ENCODE data around the gene FAM229B. TPM values are rescaled to one million over a fixed set of nuclear protein-coding genes. Genes with fewer than 3 reads are reported as not detected.
"Not testable (repeated sequence)": the region's sequence is repeated elsewhere in the genome, so short reads cannot be mapped to it uniquely, and the experiment has no call there.

Gene FAM229B
- total RNA-seq, 2 donors from 2014 or later = 3.3 to 6.6 TPM

DNA sequence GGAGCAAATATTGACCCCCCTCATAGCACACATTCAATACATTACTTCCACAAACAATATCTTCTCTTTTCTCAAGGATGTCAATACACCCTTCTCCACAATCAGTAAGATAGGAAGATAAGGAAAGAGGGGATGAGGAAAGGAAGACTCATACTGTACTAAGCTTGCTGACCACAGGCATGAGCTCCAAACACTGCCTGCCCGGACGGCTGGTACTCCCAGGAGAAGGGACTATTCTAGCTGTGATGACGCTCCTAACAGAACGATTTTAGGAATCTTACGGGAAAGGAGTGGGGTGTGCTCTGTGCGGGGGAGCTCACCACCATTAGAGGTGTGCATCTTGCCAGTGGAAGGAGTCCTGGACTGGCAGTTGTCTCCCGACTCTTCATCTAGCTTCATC is 37.4 kb upstream of the FAM229B start:
- no peak overlapping the region for H3K4me3 Mint-ChIP-seq
- no peaks in the 10 kb centered on the region for H3K36me3 Mint-ChIP-seq (ENCODE audit: insufficient read depth in 2 of 2)
- ATAC-seq (replicated peaks in 1 of 2) (no peak), DNase-seq (no peak)
- H3K4me1 Mint-ChIP-seq (ENCODE audit: low read depth) = peaks cover 12% of the 10 kb centered on the region
- H3K27me3 Mint-ChIP-seq (ENCODE audit: low read depth) = no peaks in the 10 kb centered on the region
- H3K27ac Mint-ChIP-seq = no peak overlapping the region
- no peaks in the 10 kb centered on the region for H3K9me3 Mint-ChIP-seq

DNA sequence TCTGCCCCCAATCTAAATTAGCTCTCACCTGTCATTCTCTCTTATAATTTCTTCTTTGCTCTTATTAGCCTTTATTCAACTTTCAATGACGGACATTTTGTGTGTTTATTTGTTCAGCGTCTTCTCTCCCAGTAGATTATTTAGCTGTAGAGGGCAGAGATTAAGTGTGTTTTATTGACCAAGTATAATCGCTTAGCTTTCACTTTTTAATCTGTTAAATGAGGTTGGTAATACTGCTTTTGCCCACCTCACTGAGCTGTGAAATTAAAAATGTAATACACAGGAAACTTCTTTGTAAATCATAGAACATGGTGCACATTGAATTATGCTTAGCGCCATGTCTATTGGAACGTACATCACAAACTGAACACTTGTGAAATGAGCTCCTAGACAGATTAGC is 37.0 kb upstream of the FAM229B start:
- DNase-seq (no peak), ATAC-seq (replicated peaks in 1 of 2) (no peak)
- Mint-ChIP-seq H3K27me3 (ENCODE audit: low read depth) (no peaks in the 10 kb centered on the region), H3K4me1 (ENCODE audit: low read depth) (peaks cover 11% of the 10 kb centered on the region), H3K36me3 (ENCODE audit: insufficient read depth in 2 of 2) (no peaks in the 10 kb centered on the region), H3K27ac (no peak overlapping the region), H3K4me3 (no peak overlapping the region), H3K9me3 (no peaks in the 10 kb centered on the region)

DNA sequence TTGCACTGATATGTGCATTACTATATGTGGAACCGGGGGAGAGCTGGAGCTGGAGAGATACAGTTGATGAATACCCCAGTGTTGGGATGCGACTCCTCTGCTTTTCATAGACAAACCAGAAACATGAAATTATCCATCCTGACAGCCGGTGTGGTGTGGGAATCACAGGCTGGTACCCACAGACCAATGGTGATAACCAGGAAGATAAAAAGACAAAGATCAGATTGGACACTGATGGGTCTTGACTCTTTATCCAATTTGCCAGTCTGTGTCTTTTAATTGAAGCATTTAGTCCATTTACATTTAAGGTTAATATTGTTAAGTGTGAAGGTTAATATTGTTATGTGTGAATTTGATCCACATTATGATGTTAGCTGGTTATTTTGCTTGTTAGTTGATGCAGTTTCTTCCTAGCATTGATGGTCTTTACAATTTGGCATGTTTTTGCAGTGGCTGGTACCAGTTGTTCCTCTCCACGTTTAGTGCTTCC is 36.1 kb upstream of the FAM229B start:
- not testable (repeated sequence) for ATAC-seq (replicated peaks in 1 of 2); H3K27ac Mint-ChIP-seq; H3K9me3 Mint-ChIP-seq

DNA sequence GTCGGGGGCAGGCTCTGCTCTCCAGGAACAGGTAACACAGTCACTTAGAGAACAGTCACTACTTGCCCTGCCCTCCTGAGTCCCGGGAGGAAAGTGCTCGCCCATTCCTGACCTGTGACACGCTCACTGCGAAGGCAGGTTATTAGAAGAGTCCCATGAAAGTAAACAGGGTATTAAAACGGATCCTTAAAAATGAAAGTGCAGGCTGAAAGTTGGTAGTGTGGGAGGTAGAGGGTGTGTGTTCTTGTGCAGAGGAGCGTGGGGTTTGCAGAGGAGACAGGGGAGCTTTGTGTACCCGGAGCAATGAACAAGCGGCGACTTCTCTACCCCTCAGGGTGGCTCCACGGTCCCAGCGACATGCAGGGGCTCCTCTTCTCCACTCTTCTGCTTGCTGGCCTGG is 33.4 kb upstream of the FAM229B start, which contains the start of gene CCN6:
Gene CCN6, plus strand, starts transcription at position 104 of the 400 bp plus-strand sequence. Its CDS starts 254 bp downstream, at position 358.
- Mint-ChIP-seq H3K27ac (peak within 1 kb of the TSS; percentile 29), H3K4me3 (no peak within 1 kb of the TSS), H3K27me3 (ENCODE audit: low read depth) (no peaks in the 10 kb centered on the region), H3K4me1 (ENCODE audit: low read depth) (peaks cover 9% of the 10 kb centered on the region), H3K9me3 (no peaks in the 10 kb centered on the region), H3K36me3 (ENCODE audit: insufficient read depth in 2 of 2) (no peaks in the 10 kb centered on the region)
- DNase-seq = no peak
- no peak for ATAC-seq (replicated peaks in 1 of 2)

More for the DNA sequence above, 36.1 kb upstream of the FAM229B start:
- H3K36me3 Mint-ChIP-seq (ENCODE audit: insufficient read depth in 2 of 2); H3K27me3 Mint-ChIP-seq (ENCODE audit: low read depth); H3K4me3 Mint-ChIP-seq; DNase-seq: not testable (repeated sequence)
- peaks cover 11% of the 10 kb centered on the region for H3K4me1 Mint-ChIP-seq (ENCODE audit: low read depth)

DNA sequence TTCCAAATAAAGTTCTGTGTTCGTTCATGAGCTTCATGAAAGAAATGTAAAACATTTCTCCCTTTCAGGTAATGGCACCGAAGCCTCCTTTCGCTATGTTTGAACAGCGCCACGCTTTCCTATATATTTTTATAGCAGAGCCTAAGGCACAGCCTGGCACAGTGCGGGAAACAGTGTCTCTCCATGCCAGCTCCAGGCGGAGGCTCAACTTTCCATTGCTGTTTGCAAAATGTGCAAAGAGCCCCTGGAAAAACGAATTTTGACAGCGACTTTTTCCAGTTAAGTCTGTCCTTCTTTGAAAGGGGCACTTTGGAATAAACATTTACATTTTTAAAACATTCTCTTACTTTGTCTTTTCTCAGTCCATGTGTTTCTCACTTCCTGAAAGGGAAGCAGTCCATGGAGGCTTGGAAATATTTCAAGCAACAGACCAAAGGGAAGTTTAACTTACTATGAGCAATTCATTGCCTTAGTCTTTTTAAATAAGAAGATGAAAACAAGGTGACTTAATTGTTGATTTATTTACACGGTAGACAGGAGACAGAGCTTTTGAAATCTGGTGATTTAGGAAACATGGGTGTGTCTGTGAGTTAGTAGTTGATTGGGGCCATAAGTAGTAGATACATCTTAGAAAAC is 32.7 kb upstream of the FAM229B start:
- Mint-ChIP-seq H3K4me1 (ENCODE audit: low read depth) (peaks cover 2% of the 10 kb centered on the region), H3K27ac (peak overlapping the region; percentile 29), H3K9me3 (no peaks in the 10 kb centered on the region), H3K36me3 (ENCODE audit: insufficient read depth in 2 of 2) (no peaks in the 10 kb centered on the region), H3K4me3 (no peak overlapping the region), H3K27me3 (ENCODE audit: low read depth) (no peaks in the 10 kb centered on the region)
- DNase-seq = no peak
- ATAC-seq (replicated peaks in 1 of 2) = no peak

DNA sequence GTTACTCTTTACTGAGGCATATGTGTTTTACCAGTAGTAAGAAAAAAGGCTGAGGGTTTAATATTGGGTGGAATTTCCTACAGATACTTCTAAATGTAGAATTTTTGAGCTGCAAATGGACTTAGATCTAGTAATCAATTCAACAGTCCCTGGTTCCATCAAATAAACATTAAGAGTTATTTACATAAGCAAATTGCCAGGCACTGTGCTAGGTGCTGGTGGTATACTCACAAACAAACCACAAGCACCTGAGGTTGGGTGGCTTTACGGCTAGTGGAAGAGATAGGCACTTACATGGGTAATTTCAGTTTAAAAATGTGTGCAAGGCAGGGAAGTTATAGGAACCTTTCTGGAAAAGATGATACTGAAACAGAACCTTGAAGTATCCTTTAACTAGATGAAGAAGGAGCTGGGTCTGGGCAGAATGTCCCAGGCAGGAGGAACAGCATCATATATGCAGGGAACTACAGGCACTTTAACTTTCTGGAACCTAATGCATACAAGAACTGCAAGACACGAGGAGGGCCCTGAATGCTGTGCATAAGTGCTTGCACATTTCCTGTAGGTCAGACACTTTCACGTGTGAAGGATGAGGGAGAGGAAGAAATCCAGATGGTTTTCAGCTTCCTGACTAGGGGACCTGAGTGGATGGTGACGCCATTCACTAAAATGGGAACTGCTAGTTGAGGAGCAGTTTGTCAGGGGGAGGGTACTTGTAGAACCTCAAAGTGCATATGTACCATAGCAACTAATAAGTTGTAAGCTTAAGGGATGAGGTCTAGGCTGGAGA is 29.0 kb upstream of the FAM229B start:
- no peak overlapping the region for H3K27ac Mint-ChIP-seq
- DNase-seq (no peak), ATAC-seq (replicated peaks in 1 of 2) (no peak)
- no peaks in the 10 kb centered on the region for H3K9me3 Mint-ChIP-seq
- no peaks in the 10 kb centered on the region for H3K27me3 Mint-ChIP-seq (ENCODE audit: low read depth)
- H3K36me3 Mint-ChIP-seq (ENCODE audit: insufficient read depth in 2 of 2) = no peaks in the 10 kb centered on the region
- H3K4me3 Mint-ChIP-seq = no peak overlapping the region
- H3K4me1 Mint-ChIP-seq (ENCODE audit: low read depth) = no peaks in the 10 kb centered on the region

DNA sequence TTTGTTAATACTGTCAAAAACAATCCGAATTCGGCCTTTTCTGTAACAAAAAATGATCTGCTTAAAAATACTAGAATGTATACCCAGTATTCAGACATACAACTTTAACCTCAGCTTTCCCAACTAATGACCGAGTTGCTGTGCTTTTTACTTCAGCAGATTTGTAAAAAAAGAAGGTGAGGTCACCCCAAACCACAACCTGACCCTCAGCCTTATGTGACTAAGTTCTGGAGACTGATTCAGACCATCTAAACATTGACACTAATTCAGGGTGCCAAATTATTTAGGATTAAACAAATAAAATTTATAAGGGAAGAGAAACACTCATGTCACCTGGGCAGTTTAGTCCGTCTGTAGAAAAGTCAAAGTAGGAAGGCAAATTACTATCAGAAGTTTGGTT is 25.8 kb upstream of the FAM229B start:
- DNase-seq (no peak), ATAC-seq (replicated peaks in 1 of 2) (no peak)
- H3K4me3 Mint-ChIP-seq = no peak overlapping the region
- no peak overlapping the region for H3K27ac Mint-ChIP-seq
- no peaks in the 10 kb centered on the region for H3K4me1 Mint-ChIP-seq (ENCODE audit: low read depth)
- H3K36me3 Mint-ChIP-seq (ENCODE audit: insufficient read depth in 2 of 2) = no peaks in the 10 kb centered on the region
- H3K9me3 Mint-ChIP-seq = no peaks in the 10 kb centered on the region
- H3K27me3 Mint-ChIP-seq (ENCODE audit: low read depth) = no peaks in the 10 kb centered on the region

DNA sequence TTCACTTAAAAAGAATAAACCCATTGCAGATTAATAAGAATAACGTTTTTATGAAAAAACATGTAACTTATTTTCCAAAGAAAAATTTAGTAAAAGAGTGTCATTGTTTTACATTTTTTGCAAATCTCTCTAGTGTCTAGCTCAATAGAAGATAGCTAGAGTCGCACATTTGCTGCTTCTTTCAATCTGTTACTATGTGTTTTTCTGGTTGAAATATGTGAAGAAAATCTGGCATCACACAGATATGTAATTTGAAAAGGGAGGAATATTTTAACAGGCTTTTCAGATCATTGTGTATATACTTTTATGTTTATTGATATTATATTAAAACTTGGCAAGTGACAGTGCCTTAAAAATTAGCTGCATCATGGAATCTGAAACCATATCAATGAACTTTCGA is 24.4 kb upstream of the FAM229B start:
- Mint-ChIP-seq H3K27me3 (ENCODE audit: low read depth) (no peaks in the 10 kb centered on the region), H3K4me3 (no peak overlapping the region), H3K36me3 (ENCODE audit: insufficient read depth in 2 of 2) (no peaks in the 10 kb centered on the region), H3K4me1 (ENCODE audit: low read depth) (no peaks in the 10 kb centered on the region), H3K27ac (no peak overlapping the region), H3K9me3 (no peaks in the 10 kb centered on the region)
- DNase-seq (no peak), ATAC-seq (replicated peaks in 1 of 2) (no peak)

DNA sequence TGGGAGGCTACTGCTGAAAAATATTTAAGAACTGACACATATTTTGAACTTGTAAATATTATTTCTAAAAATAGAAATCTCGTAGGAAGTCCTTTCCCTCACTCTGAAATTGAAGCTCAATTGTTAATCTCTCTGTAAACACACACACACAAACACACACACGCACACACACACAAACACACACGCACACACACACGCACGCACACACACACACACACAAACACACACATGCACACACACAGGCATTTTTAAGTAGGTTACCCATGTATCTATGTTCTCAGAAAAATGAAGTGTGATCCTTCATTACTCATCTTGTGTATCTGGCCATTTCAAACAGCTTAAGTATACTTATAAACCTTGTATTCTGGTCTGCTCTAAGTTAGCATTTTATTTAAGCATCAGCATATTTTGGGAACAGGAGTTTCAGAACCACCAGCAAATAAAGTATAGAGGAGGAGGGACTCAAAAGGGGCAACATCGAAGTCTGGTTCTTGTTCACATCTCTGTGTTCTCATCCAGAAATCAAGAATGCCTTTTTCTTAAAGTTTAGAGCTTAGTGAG is 21.9 kb upstream of the FAM229B start:
- Mint-ChIP-seq H3K9me3 (no peaks in the 10 kb centered on the region), H3K4me1 (ENCODE audit: low read depth) (no peaks in the 10 kb centered on the region), H3K27me3 (ENCODE audit: low read depth) (no peaks in the 10 kb centered on the region), H3K4me3 (no peak overlapping the region), H3K36me3 (ENCODE audit: insufficient read depth in 2 of 2) (peaks cover 0 to 5% of the 10 kb centered on the region in 2 donors), H3K27ac (no peak overlapping the region)
- no peak for ATAC-seq (replicated peaks in 1 of 2)
- no peak for DNase-seq

DNA sequence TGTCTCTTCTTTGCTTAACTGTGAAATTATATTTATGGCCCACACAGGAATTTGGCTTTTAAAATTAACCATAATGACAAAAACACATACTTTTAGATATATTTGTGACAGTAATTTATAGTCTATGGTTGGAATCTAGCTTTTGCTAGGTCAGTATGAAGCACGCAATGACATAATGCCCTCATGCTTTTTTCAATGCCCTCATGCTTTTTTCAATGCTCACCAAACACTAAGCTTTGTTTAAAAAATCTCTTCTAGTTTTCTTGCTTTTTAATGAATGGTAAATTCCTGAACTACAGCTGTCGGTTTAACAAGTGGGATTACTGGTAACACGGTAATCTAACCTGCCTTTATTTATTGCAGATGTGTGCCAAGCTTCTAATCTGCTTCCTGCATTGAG is 20.8 kb upstream of the FAM229B start:
- H3K4me1 Mint-ChIP-seq (ENCODE audit: low read depth) = no peaks in the 10 kb centered on the region
- no peaks in the 10 kb centered on the region for H3K27me3 Mint-ChIP-seq (ENCODE audit: low read depth)
- peaks cover 0 to 5% of the 10 kb centered on the region in 2 donors for H3K36me3 Mint-ChIP-seq (ENCODE audit: insufficient read depth in 2 of 2)
- no peak for DNase-seq
- no peak for ATAC-seq (replicated peaks in 1 of 2)
- H3K4me3 Mint-ChIP-seq = no peak overlapping the region
- H3K27ac Mint-ChIP-seq = no peak overlapping the region
- no peaks in the 10 kb centered on the region for H3K9me3 Mint-ChIP-seq

DNA sequence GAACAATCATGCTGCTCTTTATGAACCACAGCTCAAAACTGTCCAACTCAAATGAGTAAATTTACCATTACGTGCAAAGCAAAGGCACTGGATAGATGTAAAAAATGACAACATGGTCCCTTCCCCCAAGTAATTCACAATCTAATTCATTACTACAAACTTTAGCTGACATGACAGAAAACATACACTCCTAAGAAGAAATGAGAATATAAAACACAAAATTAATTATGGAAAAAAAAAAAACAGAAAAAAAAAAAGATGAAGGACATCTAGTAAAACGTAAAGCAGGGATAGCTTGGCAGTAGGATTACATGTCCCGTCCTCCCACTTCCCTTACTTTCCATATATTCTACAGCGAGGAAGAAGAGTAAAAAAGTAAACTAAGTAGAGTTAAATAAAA is 5.8 kb upstream of the FAM229B start:
- H3K9me3 Mint-ChIP-seq = no peaks in the 10 kb centered on the region
- H3K27ac Mint-ChIP-seq = peak overlapping the region; percentile 34
- H3K27me3 Mint-ChIP-seq (ENCODE audit: low read depth) = no peaks in the 10 kb centered on the region
- peaks cover 1 to 10% of the 10 kb centered on the region in 2 donors for H3K36me3 Mint-ChIP-seq (ENCODE audit: insufficient read depth in 2 of 2)
- H3K4me3 Mint-ChIP-seq = no peak overlapping the region
- ATAC-seq (replicated peaks in 1 of 2) (no peak), DNase-seq (no peak)
- H3K4me1 Mint-ChIP-seq (ENCODE audit: low read depth) = peaks cover 10% of the 10 kb centered on the region

DNA sequence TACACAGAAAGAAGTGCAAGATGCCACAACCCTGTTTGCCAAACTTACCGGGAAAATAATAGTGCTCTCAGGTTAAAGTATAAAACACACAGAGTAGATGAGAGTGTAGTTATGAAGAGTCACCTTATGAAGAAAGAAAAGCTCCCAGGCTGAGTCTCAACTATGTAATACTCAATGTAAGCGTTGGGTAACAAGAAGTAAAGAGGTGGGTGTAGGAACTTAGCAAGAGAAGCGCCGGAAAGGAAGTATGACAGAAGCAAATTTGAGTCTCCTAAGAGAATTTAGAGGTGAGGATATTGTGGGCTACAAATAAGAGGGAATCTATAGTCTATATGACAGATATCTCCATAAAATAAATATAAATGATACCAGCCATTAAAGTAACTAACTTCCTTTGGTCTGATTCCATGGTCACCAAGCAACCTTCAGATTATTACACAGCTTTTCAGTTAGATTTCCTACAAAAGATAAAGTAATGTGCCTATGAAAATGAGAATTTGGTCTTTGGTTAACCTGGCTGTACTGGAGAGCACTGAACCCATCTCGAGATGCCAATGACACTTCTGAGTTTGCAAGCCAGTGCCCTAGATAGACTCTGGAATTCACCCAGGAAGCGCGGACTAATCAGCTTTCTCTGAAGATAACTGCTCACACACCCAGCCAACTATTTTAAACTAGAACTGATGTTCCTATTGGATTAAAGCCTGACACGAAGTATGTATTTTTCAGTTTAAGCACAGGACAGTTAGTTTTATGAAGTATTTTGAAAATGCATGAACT is 1.9 kb upstream of the FAM229B start:
- H3K4me1 Mint-ChIP-seq (ENCODE audit: low read depth) = peaks cover 10% of the 10 kb centered on the region
- peaks cover 8% of the 10 kb centered on the region for H3K27me3 Mint-ChIP-seq (ENCODE audit: low read depth)
- no peak for ATAC-seq (replicated peaks in 1 of 2)
- H3K4me3 Mint-ChIP-seq = peak overlapping the region; percentile 31 to 43
- peaks cover 1 to 8% of the 10 kb centered on the region in 2 donors for H3K36me3 Mint-ChIP-seq (ENCODE audit: insufficient read depth in 2 of 2)
- no peaks in the 10 kb centered on the region for H3K9me3 Mint-ChIP-seq
- DNase-seq = no peak
- no peak overlapping the region for H3K27ac Mint-ChIP-seq

DNA sequence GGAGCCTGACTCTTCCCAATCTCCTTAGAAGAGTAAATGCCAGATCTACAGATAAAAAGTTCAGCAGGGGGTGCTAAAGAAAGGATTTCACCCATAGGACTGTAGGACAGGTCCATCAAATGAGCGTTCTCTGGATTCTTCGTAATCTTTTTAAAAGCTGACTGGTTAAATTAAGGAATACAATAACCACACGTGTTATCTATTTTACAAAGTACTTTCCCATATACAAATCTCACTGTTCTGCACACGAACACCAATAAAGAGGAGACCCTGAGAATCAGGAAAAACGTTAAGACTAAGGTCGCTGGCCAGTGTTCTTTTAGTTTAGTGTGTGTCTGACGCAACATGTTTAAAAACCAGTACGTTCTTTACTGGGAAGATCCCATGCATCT is 651 bp upstream of the FAM229B start:
- Mint-ChIP-seq H3K27ac (no peak overlapping the region), H3K4me1 (ENCODE audit: low read depth) (peaks cover 10% of the 10 kb centered on the region), H3K27me3 (ENCODE audit: low read depth) (peaks cover 11% of the 10 kb centered on the region), H3K9me3 (no peaks in the 10 kb centered on the region), H3K4me3 (no peak overlapping the region), H3K36me3 (ENCODE audit: insufficient read depth in 2 of 2) (peaks cover 1 to 8% of the 10 kb centered on the region in 2 donors)
- DNase-seq (no peak), ATAC-seq (replicated peaks in 1 of 2) (peak; percentile 14 to 25)
